COR-L47 (cell line): Measurements from ENCODE around the gene PGPEP1.

Experiments
- DNase-seq: peaks from one replicate; lab custom pipeline; 2025; lab: John Stamatoyannopoulos, UW

The PGPEP1 gene, protein sequence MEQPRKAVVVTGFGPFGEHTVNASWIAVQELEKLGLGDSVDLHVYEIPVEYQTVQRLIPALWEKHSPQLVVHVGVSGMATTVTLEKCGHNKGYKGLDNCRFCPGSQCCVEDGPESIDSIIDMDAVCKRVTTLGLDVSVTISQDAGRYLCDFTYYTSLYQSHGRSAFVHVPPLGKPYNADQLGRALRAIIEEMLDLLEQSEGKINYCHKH

GRCh38 chr19:18340190-18340989, at the start of gene PGPEP1:
TSS of gene PGPEP1 (plus strand) at chr19:18340598. CDS start at chr19:18340682, 84 bp downstream.
- peak; percentile 41 for DNase-seq

DNA sequence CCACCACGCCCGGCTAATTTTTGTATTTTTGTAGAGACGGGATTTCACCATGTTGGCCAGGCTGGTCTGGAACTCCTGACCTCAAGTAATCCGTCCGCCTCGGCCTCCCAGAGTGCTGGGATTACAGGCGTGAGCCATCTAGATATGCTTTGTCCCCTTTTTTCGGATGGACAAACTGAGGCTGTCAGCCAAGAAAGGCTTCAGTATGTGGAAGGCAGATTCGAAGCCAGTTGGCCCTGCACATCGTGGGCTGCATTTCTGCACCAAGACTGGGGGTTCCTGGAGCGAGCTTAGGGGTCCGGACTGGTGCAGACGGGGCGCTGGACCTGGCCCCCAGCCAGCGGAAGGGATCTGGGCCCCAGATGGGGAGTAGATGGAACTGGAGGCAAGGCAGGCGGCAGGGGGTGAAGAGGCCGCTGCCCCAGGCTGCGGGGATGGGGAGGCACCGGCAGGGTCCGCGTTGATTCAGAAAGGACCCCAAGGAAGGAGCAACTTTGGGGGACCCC, 49.3 kb upstream of the PGPEP1 start:
- no peak for DNase-seq

GRCh38 chr19:18291590-18292461, 48.6 kb upstream of the PGPEP1 start:
- DNase-seq = peak; percentile 47

- DNase-seq = no peak
Observed at GRCh38 chr19:18292462-18292809, 48.0 kb upstream of the PGPEP1 start.

DNA sequence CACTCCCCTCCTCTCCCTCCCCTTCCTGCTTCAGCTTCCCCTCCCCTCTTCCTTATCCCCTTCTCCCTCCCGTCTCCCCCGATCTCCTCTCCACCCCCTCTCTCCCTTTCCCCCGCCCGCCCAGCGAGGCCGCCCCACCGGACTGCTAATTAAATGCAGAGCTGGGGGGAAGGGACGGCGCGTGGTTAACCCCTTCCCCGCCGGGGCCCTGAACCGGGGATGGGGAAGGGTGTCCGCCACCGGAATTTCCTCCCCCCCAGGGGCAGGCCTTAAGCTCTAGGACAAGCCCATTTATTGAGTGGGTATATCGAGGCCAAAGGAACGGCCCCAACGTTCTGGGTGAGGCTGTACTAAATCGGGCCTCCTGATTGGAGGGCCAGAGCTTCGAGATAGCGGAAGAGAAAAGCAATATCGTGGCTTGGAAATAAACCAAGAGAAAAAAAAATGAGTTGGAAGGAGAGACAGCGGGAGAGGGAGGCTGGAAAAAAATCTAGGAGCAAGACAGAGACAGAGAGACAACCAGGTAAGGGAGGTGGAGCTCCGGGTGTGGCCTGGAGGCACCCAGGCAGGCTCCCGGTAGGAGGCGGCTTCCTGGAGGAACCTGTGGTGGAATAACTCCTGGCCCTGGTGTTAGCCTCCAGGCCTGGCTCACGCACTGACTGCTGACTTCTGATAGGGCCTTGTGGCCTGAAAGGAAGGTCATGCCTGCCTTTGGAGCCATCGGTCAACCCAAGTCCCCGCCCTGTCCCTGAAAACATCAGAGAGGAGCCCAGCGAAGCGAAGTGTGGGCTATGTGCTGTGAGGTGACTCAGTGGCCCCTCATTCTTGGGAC, 47.4 kb upstream of the PGPEP1 start:
- DNase-seq = peak; percentile 37

- DNase-seq = no peak
Observed at GRCh38 chr19:18293642-18294466, 46.5 kb upstream of the PGPEP1 start.

DNA sequence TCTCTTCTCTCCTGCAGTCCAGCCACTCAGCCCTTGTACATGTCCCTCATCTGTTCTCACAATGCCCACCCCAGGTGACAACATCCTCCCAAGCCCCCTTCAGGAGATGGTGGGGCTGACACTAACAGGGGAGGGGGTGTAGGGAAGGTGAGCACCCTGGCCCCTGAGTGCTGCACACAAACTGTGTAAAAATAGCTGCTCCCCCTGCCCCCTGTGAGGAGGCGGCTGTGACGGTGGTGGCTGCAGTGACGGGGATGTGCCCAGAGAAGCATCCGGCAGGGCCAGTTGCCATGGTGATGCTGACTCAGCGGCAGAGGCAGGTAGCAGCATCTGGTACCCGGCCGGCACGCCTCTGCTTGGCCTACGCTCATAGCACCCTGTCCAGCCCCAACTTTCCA, 45.9 kb upstream of the PGPEP1 start:
- DNase-seq = peak; percentile 72

GRCh38 chr19:18295034-18295451, 45.4 kb upstream of the PGPEP1 start:
- no peak for DNase-seq

- DNase-seq = no peak
Observed at GRCh38 chr19:18297308-18297707, 43.1 kb upstream of the PGPEP1 start.

- no peak for DNase-seq
Observed at GRCh38 chr19:18298601-18299000, 41.8 kb upstream of the PGPEP1 start.

DNA sequence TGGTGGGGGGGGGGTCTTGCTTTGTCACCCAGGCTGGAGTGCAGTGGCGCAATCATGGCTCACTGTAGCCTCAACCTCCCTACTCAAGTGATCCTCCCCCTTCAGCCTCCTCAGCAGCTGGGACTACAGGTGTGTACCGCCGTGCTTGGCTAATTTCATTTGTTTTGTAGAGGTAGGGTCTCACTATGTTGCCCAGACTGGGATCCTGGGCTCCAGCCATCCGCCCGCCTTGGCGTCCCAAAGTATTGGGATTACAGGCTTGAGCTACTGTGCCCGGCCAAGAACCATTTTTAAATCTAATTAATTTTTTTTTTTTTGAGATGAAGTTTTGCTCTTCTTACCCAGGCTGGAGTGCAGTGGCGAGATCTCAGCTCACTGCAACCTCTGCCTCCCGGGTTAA, 40.7 kb upstream of the PGPEP1 start:
- no peak for DNase-seq

- DNase-seq = no peak
Observed at GRCh38 chr19:18300930-18301717, 39.3 kb upstream of the PGPEP1 start.

DNA sequence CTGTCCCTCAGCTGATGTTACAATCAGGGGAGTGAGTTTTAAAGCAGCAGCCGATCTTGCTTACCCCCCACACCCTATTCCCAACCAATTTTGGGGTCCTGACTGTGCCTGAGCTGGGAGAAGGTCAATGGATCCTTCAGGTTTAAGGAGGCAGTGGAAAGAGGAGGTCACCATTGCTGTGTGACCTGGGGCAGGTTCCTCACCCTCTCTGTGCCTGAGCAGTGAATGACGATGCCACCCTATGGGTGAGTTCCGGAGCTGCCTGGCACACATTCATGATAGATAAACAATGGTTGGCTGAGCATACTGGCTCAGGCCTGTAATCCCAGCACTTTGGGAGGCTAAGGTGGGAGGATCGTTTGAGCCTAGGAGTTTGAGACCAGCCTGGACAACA, 38.7 kb upstream of the PGPEP1 start:
- DNase-seq = no peak

DNA sequence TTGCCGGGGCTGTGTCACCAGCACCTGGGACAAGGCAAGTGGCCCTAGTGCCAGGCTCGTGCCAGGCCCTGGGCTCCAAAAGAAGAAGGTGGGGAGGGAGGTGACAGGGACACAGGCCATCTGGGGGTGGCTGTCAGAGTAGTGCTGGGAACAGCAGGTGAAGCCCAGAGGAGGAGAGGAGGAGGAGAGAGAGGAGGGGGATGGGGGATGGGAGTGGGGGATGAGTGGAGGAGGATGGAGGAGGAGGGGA, 36.3 kb upstream of the PGPEP1 start:
- DNase-seq = no peak

DNA sequence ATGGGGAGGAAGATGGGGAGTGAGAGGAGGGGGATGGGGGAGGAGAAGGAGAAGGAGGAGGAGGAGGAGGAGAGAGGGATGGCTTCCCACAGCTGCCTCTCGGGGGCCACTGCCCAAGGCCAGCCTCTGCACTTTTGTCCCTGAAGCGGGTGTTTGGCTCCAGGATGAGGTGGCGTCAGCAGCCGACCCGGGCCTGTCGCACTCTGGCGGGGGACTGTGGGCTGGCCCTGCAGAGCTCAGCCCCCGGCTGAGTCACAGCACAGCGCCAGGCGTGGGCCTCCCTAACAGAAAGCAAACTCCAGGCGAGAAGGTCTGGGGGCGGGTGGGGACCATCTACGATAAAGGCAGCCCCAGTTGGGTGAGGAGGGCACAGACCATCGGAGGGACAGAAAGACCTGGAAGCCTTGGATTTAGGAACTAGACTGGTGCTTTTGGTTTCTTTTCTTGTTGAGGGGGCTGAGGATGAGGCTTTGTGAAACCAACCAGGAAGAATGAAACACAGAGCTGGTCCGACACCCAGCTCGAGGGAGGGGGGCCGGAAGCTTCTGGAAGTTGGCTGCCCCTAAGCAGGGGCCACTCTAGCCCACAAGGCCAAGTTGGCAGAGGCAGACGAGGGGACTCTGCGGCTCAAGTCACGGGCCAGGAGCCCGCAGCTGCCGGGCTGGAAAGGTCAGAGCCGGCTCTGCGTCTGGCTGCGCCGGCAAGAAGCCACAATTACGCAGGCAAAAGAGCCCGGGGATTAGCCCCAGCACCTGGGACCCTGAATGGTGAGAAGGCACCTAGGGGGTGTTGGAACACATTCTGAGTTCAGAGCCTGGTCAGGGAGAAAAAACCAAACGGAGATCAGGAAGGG, 35.7 kb upstream of the PGPEP1 start:
- DNase-seq = no peak

DNA sequence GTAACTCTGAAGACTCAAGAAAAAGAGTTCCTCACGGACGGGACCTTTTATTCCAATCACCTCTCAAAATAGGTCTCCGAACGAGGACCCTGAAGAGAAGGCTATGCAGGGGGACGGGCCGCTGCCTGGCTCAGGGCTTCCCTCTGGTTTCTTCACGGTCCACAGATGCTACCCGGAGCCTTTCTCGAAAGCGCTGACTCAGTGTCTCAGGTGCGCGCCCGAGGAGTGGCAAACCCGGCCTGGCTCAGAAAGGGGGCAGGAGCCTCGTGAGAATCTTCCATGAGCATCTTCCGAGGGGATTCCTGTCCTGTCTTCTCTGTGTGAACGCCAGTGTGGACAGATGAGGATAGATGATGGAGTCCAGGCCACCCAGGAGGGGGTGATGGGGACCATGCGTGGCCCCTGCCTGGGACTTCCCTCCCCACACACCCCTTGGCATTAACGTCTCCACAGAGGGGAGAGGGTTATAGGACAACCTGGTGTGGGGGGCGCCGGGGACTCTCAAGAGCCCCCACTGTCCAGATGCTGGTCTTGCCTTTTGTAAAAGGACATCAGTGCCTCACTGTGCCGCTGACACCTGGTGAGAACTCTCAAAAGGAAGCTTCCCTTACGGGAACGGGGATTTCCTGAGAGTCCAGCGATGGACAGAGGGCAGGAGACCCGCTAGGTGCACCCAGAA, 34.0 kb upstream of the PGPEP1 start:
- no peak for DNase-seq

DNA sequence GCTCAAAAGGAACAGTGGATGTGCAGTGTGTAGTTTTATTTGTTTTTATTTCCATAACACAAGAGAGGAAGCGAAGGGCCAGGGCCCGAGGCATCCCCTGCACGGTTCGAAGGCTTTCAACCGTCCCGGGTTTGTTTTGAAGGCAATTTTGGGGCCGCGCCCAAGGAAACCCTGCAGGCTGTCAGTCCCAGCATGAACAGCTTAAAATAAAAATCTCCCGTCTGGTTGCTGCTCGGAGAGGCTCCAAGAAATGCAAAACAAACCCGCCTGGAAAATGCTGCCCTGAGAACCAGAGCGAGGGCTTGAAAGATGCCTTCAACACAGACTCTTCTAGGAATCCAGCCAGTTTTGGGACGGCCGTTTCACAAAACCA, 33.5 kb upstream of the PGPEP1 start:
- DNase-seq = no peak

- DNase-seq = no peak
Observed at GRCh38 chr19:18307271-18307681, 33.1 kb upstream of the PGPEP1 start.
